ENCODE measurements around the gene ALDOB. TPM values are rescaled to one million over a fixed set of nuclear protein-coding genes. Genes with fewer than 3 reads are reported as not detected.

ALDOB gene
- total and polyA plus RNA-seq, 2 experiments from 2014 or later: not detected

GRCh38 chr9:101428909-101429308 lies 6.7 kb downstream of the ALDOB start:
- H3K27ac ChIP-seq (ENCODE audit: low read depth): no peak overlapping the region
- H3K27me3 ChIP-seq (ENCODE audit: insufficient read depth): no peaks in the 10 kb centered on the region
- no peak overlapping the region for H2AFZ ChIP-seq
- H3F3A ChIP-seq (replicated peaks; ENCODE audit: low read depth): no peaks in the 10 kb centered on the region
- H3K4me1 ChIP-seq (ENCODE audit: insufficient read depth): no peaks in the 10 kb centered on the region
- peaks cover 12% of the 10 kb centered on the region for H3K9me2 ChIP-seq (ENCODE audit: insufficient read depth)
- no peaks in the 10 kb centered on the region for H4K20me1 ChIP-seq (replicated peaks; ENCODE audit: insufficient read depth)
- ATAC-seq (no peak), DNase-seq (ENCODE audit: low spot score) (no peak)
- H3K4me3 ChIP-seq: no peak overlapping the region
- no peaks in the 10 kb centered on the region for H3K79me2 ChIP-seq (replicated peaks; ENCODE audit: insufficient read depth)
- no peaks in the 10 kb centered on the region for H3K4me1 Mint-ChIP-seq
- no peak overlapping the region for H3K4me2 ChIP-seq
- no peak overlapping the region for H3K4me3 Mint-ChIP-seq
- no peak overlapping the region for H3K27ac Mint-ChIP-seq
- no peaks in the 10 kb centered on the region for H3K36me3 ChIP-seq (ENCODE audit: insufficient read depth)
- H3K27me3 Mint-ChIP-seq (ENCODE audit: insufficient read depth, low read depth, poor library complexity): peaks cover 3% of the 10 kb centered on the region
- no peaks in the 10 kb centered on the region for H3K36me3 Mint-ChIP-seq (ENCODE audit: low read depth)
- TF ChIP-seq REST (IDR thresholded peaks at IDR 0.05; ENCODE audit: unreplicated experiment) (no peak), CREB1 (CRISPR knock-in tag; IDR thresholded peaks at IDR 0.05; ENCODE audit: low read depth) (no peak), ZNF462 (CRISPR knock-in tag; IDR thresholded peaks at IDR 0.05) (no peak), ETS1 (IDR thresholded peaks at IDR 0.05) (no peak), JUNB (IDR thresholded peaks at IDR 0.05; ENCODE audit: unreplicated experiment) (no peak), STAT1 (IDR thresholded peaks at IDR 0.05; ENCODE audit: unreplicated experiment) (no peak), EZH2 (IDR thresholded peaks at IDR 0.05; ENCODE audit: low read depth, unreplicated experiment) (no peak), NANOG (IDR thresholded peaks at IDR 0.05; ENCODE audit: borderline replicate concordance) (no peak), EZH2phosphoT487 (IDR thresholded peaks at IDR 0.05; ENCODE audit: unreplicated experiment) (no peak), ZNF114 (CRISPR knock-in tag; IDR thresholded peaks at IDR 0.05) (no peak)
- no peaks in the 10 kb centered on the region for H3K9me3 Mint-ChIP-seq
